Liver (tissue), 3 donors: ENCODE data around the gene MYO18B.

Source experiments
- JUND ChIP-seq, 2 donors: IDR thresholded peaks; 2 replicates each; pipeline ENCODE4 v1.6.1; 2016; ENCODE audit warnings: antibody characterized with exemption in 2 of 2
- RXRA ChIP-seq, 2 donors: IDR thresholded peaks; 2 replicates each; pipeline ENCODE4 v1.6.1; 2017 to 2018; ENCODE audit warnings: antibody characterized with exemption in 2 of 2, mild to moderate bottlenecking in 1 of 2
- SP1 ChIP-seq: IDR thresholded peaks from 2 replicates; pipeline ENCODE4 v1.6.1; 2018; ENCODE audit warnings: antibody characterized with exemption, mild to moderate bottlenecking
- YY1 ChIP-seq: IDR thresholded peaks from 2 replicates; pipeline ENCODE4 v1.6.1; 2016; ENCODE audit warnings: antibody characterized with exemption, mild to moderate bottlenecking
- TF ChIP-seq, protein P1 (sequence below): fragments of 150-350 bp; IDR thresholded peaks from 2 replicates; pipeline ENCODE4 v1.5.1; 2017; ENCODE audit warnings: improper control_type of control experiment, low read depth, low read length; ENCODE audit not compliant: missing input control
- TF ChIP-seq, protein P2 (sequence below): IDR thresholded peaks from 2 replicates; pipeline ENCODE4 v1.6.1; 2016; ENCODE audit warnings: antibody characterized with exemption
- donor health status: healthy.
- donor health status: healthy.

DNA sequence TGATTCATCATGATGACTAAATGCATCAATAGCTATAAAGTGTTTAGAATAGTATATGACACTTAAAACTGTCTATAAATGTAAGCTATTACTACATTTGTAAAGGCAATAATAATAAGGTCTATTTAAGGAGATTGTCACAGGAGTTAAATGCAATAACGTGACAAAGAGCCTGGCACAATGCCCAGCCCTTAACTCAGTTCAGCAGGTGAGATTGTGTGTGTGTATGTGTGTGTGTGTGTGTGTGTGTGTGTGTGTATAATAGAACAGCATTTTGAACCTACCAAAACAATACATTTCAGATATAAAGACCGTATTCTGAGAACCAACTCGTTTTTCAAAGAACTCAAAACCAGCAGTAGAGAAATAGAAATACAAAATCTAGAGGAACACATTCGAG, 177.5 kb downstream of the MYO18B start:
- TF ChIP-seq, protein P1, sequence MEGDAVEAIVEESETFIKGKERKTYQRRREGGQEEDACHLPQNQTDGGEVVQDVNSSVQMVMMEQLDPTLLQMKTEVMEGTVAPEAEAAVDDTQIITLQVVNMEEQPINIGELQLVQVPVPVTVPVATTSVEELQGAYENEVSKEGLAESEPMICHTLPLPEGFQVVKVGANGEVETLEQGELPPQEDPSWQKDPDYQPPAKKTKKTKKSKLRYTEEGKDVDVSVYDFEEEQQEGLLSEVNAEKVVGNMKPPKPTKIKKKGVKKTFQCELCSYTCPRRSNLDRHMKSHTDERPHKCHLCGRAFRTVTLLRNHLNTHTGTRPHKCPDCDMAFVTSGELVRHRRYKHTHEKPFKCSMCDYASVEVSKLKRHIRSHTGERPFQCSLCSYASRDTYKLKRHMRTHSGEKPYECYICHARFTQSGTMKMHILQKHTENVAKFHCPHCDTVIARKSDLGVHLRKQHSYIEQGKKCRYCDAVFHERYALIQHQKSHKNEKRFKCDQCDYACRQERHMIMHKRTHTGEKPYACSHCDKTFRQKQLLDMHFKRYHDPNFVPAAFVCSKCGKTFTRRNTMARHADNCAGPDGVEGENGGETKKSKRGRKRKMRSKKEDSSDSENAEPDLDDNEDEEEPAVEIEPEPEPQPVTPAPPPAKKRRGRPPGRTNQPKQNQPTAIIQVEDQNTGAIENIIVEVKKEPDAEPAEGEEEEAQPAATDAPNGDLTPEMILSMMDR: no peak
- TF ChIP-seq, protein P2, sequence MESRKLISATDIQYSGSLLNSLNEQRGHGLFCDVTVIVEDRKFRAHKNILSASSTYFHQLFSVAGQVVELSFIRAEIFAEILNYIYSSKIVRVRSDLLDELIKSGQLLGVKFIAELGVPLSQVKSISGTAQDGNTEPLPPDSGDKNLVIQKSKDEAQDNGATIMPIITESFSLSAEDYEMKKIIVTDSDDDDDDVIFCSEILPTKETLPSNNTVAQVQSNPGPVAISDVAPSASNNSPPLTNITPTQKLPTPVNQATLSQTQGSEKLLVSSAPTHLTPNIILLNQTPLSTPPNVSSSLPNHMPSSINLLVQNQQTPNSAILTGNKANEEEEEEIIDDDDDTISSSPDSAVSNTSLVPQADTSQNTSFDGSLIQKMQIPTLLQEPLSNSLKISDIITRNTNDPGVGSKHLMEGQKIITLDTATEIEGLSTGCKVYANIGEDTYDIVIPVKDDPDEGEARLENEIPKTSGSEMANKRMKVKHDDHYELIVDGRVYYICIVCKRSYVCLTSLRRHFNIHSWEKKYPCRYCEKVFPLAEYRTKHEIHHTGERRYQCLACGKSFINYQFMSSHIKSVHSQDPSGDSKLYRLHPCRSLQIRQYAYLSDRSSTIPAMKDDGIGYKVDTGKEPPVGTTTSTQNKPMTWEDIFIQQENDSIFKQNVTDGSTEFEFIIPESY: no peak
- TF ChIP-seq RXRA (IDR thresholded peaks at IDR 0.05) (no peak), SP1 (no peak), YY1 (no peak), JUND (IDR thresholded peaks at IDR 0.05) (no peak)
